ENCODE measurements around the gene MRPS15.

- TF ChIP-seq OSR1 (CRISPR knock-in tag; IDR thresholded peaks at IDR 0.05) = no peak
- TF ChIP-seq ISL1 (CRISPR knock-in tag; IDR thresholded peaks at IDR 0.05) = no peak
- no peak for TF ChIP-seq ZFP3 (CRISPR knock-in tag; IDR thresholded peaks at IDR 0.05)
- TF ChIP-seq RARB (CRISPR knock-in tag; IDR thresholded peaks at IDR 0.05) = no peak
- TF ChIP-seq TSHZ2 (CRISPR knock-in tag; IDR thresholded peaks at IDR 0.05) = no peak
- no peak for TF ChIP-seq TOX (CRISPR knock-in tag; IDR thresholded peaks at IDR 0.05; ENCODE audit: borderline replicate concordance)
- TF ChIP-seq, protein P1, sequence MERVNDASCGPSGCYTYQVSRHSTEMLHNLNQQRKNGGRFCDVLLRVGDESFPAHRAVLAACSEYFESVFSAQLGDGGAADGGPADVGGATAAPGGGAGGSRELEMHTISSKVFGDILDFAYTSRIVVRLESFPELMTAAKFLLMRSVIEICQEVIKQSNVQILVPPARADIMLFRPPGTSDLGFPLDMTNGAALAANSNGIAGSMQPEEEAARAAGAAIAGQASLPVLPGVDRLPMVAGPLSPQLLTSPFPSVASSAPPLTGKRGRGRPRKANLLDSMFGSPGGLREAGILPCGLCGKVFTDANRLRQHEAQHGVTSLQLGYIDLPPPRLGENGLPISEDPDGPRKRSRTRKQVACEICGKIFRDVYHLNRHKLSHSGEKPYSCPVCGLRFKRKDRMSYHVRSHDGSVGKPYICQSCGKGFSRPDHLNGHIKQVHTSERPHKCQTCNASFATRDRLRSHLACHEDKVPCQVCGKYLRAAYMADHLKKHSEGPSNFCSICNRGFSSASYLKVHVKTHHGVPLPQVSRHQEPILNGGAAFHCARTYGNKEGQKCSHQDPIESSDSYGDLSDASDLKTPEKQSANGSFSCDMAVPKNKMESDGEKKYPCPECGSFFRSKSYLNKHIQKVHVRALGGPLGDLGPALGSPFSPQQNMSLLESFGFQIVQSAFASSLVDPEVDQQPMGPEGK (CRISPR knock-in tag; IDR thresholded peaks at IDR 0.05; ENCODE audit: borderline replicate concordance) = no peak
- TF ChIP-seq PPARA (CRISPR knock-in tag; IDR thresholded peaks at IDR 0.05; ENCODE audit: borderline replicate concordance) = no peak
- TF ChIP-seq ZC3H10 (CRISPR knock-in tag; IDR thresholded peaks at IDR 0.05) = no peak
Observed at GRCh38 chr1:36475910-36476604, 11.9 kb upstream of the MRPS15 start.

Measured in SK-N-SH treated with all-trans-retinoic acid at 6 μM for 48 hours (cell line).